H1 (cell line): Measurements from ENCODE around the gene CHST1. TPM values are rescaled to one million over a fixed set of nuclear protein-coding genes. Genes with fewer than 3 reads are reported as not detected.

ENCODE experiments used
- CHD1 ChIP-seq: IDR thresholded peaks from 2 replicates; pipeline ENCODE4 v1.6.1; 2012; ENCODE audit warnings: low read depth, low read length, improper control_type of control experiment
- CREB1 ChIP-seq: IDR thresholded peaks from 2 replicates; pipeline ENCODE4 v1.6.1; 2012; ENCODE audit warnings: inconsistent platforms
- KDM5A ChIP-seq: fragments of 200-600 bp; IDR thresholded peaks from 2 replicates; pipeline ENCODE4 v1.7.1; 2012; ENCODE audit warnings: mild to moderate bottlenecking, low read length, inconsistent platforms, mixed read lengths
- NRF1 ChIP-seq: IDR thresholded peaks from 2 replicates; pipeline ENCODE4 v1.6.1; 2011; ENCODE audit warnings: mild to moderate bottlenecking, low read depth, low read length, improper control_type of control experiment
- RBBP5 ChIP-seq: IDR thresholded peaks from 2 replicates; pipeline ENCODE4 v1.7.1; 2012; ENCODE audit warnings: low read depth, mild to moderate bottlenecking, inconsistent platforms, low read length, moderate library complexity, borderline replicate concordance
- RNF2 ChIP-seq: fragments of 200-900, 300-1000 bp; sonication (generic); IDR thresholded peaks from 2 replicates; pipeline ENCODE4 v1.7.1; 2016; ENCODE audit warnings: borderline replicate concordance, low read depth, mild to moderate bottlenecking, antibody characterized with exemption, low read length; ENCODE audit not compliant: poor library complexity, severe bottlenecking; ENCODE audit errors: missing control alignments
- polyA plus RNA-seq, 7 experiments: library from polyadenylated mRNA; depleted of rRNA in 3 of 7; stranded (reverse) in 5 of 7; unstranded in 2 of 7; fragments of >200 nt in 5 of 7; fragments of 200-250 nt in 2 of 7; gene quantifications; 1 replicate in 5 of 7; 2 replicates in 1 of 7; 4 replicates in 1 of 7; pipeline versions ENCODE4 v1.2.1 to v1.2.3, GENCODE V29; 2011 to 2013; ENCODE audit warnings: missing spikeins in 2 of 7, mixed read lengths in 2 of 7
- total RNA-seq: library from RNA; stranded (reverse); fragmentation: NEBNext Ultra II Directional; extraction: Animal tissue kit (Norgen Biotek cat#: 25700); gene quantifications from 2 replicates; pipeline ENCODE4 v1.2.1, GENCODE V29; 2021
- TF ChIP-seq, protein P1 (sequence below): IDR thresholded peaks from 2 replicates; pipeline ENCODE4 v1.6.1; 2011; ENCODE audit warnings: low read length, improper control_type of control experiment

CHST1 gene
- total and polyA plus RNA-seq, 2 of the 8 experiments (the other 6 are each of a cell fraction or from before 2014, with no cell fraction given) = 1.6 to 3.8 TPM

DNA sequence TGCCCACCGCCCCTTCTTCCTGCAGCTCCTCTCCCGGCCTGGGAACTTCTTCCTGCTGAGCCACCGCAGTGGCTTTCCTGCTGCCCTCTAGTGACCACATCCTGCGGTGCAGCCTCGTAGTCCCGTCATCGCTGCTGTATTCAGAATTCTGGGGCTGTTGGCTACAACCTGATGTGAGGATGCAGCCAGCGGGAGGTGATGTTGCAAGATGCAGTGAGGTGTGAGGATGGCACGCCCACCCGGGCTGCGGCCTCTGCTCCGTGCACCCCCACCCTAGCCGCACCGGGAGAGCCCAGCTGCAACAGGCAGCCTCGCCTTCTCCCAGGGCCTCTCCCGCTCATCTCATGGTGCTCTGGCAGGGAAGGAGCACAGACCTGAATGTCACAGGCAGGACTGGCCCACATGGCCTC, 10.1 kb downstream of the CHST1 start (continued):
- TF ChIP-seq, protein P1, sequence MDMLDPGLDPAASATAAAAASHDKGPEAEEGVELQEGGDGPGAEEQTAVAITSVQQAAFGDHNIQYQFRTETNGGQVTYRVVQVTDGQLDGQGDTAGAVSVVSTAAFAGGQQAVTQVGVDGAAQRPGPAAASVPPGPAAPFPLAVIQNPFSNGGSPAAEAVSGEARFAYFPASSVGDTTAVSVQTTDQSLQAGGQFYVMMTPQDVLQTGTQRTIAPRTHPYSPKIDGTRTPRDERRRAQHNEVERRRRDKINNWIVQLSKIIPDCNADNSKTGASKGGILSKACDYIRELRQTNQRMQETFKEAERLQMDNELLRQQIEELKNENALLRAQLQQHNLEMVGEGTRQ = no peak
- TF ChIP-seq CREB1 (peak; percentile 79), KDM5A (no peak), NRF1 (no peak), RNF2 (no peak), CHD1 (no peak), RBBP5 (no peak)
